DOHH2 (cell line): ENCODE data around the gene NDUFB3.

Source experiments
- H3F3A ChIP-seq: fragments of 200-600 bp; sonication (generic), shearing (Covaris generic); 2 replicates; pipeline ENCODE4 v1.6.0; 2016; ENCODE audit warnings: antibody characterized with exemption, mild to moderate bottlenecking; ENCODE audit not compliant: control insufficient read depth, insufficient read depth
- H3K27ac ChIP-seq: fragments of 200-600 bp; sonication (generic); 2 replicates; pipeline ENCODE4 v1.5.1; 2014; ENCODE audit warnings: low read depth, mild to moderate bottlenecking, low read length, moderate library complexity
- H3K27me3 ChIP-seq: fragments of 200-600 bp; sonication (generic); 2 replicates; pipeline ENCODE4 v1.6.1; 2014; ENCODE audit warnings: mild to moderate bottlenecking, low read length, mixed read lengths; ENCODE audit not compliant: control insufficient read depth
- H3K36me3 ChIP-seq: fragments of 200-600 bp; sonication (generic); 2 replicates; pipeline ENCODE4 v1.6.1; 2014; ENCODE audit warnings: mild to moderate bottlenecking, low read length, moderate library complexity, mixed read lengths; ENCODE audit not compliant: control insufficient read depth
- H3K4me1 ChIP-seq: fragments of 200-600 bp; sonication (generic); 2 replicates; pipeline ENCODE4 v1.6.1; 2014; ENCODE audit warnings: mild to moderate bottlenecking, low read length, mixed read lengths; ENCODE audit not compliant: control insufficient read depth
- H3K4me2 ChIP-seq: fragments of 200-600 bp; sonication (generic); 2 replicates; pipeline ENCODE4 v1.6.0; 2014; ENCODE audit warnings: mild to moderate bottlenecking, low read length, moderate library complexity
- H3K4me3 ChIP-seq: fragments of 200-600 bp; sonication (generic); 2 replicates; pipeline ENCODE4 v1.5.1; 2014; ENCODE audit warnings: mild to moderate bottlenecking, low read length, mixed read lengths
- H3K79me2 ChIP-seq: fragments of 200-600 bp; sonication (generic); 2 replicates; pipeline ENCODE4 v1.6.1; 2014; ENCODE audit warnings: mild to moderate bottlenecking, low read length, mixed read lengths; ENCODE audit not compliant: control insufficient read depth
- H3K9me2 ChIP-seq: fragments of 200-600 bp; sonication (generic); replicated peaks from 2 replicates; pipeline ENCODE4 v1.6.1; 2014; ENCODE audit warnings: mild to moderate bottlenecking, low read length, mixed read lengths; ENCODE audit not compliant: control insufficient read depth
- H3K9me3 ChIP-seq: fragments of 200-600 bp; sonication (generic); 2 replicates; pipeline ENCODE4 v1.6.1; 2014; ENCODE audit warnings: antibody characterized with exemption, low read length, mixed read lengths; ENCODE audit not compliant: control insufficient read depth, insufficient read depth
- H4K20me1 ChIP-seq: fragments of 200-600 bp; sonication (generic); 2 replicates; pipeline ENCODE4 v1.6.0; 2014; ENCODE audit warnings: low read depth, mild to moderate bottlenecking, antibody characterized with exemption, low read length, moderate library complexity; ENCODE audit not compliant: control insufficient read depth, insufficient read depth
- CTCF ChIP-seq: fragments of 200-600 bp; sonication (generic); IDR thresholded peaks from one replicate; pipeline ENCODE4 v1.5.1; 2014; ENCODE audit warnings: antibody characterized with exemption, mild to moderate bottlenecking, low read depth, low read length; ENCODE audit not compliant: poor library complexity, severe bottlenecking
- EZH2phosphoT487 ChIP-seq: fragments of 200-600 bp; sonication (generic); IDR thresholded peaks from 2 replicates; pipeline ENCODE4 v1.6.1; 2017; ENCODE audit warnings: borderline replicate concordance, mild to moderate bottlenecking, antibody characterized with exemption, low read length, moderate library complexity, mixed read lengths

Gene NDUFB3

DNA sequence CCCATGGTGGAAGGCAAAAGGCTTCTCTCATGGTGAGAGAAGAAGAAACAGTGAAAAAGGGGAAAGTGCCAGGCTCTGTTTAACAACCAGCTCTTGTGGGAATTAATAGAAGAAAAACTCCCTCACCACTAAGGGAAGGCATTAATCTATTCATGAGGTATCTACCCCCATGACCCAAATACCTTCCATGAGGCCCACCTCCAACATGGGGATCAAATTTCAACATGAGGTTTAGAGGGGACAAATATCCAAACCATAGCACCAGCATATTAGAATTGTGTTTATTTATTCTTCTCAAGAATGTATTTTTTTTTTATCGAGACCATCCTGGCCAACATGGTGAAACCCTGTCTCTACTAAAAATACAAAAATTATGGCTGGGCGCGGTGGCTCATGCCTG, 39.3 kb downstream of the NDUFB3 start:
- Histone ChIP-seq H3K9me2 (no peaks in the 10 kb centered on the region), H3K27ac (no peak overlapping the region), H3K4me2 (no peak overlapping the region), H3K4me3 (no peak overlapping the region), H4K20me1 (no peaks in the 10 kb centered on the region), H3K36me3 (no peaks in the 10 kb centered on the region), H3K9me3 (no peaks in the 10 kb centered on the region), H3K4me1 (peaks cover 6% of the 10 kb centered on the region), H3F3A (no peaks in the 10 kb centered on the region), H3K27me3 (0 out of 2 replicates have a peak, but pooled peaks cover 3% of the 10 kb centered on the region), H3K79me2 (no peaks in the 10 kb centered on the region)
- no peak for TF ChIP-seq EZH2phosphoT487
- no peak for TF ChIP-seq CTCF

DNA sequence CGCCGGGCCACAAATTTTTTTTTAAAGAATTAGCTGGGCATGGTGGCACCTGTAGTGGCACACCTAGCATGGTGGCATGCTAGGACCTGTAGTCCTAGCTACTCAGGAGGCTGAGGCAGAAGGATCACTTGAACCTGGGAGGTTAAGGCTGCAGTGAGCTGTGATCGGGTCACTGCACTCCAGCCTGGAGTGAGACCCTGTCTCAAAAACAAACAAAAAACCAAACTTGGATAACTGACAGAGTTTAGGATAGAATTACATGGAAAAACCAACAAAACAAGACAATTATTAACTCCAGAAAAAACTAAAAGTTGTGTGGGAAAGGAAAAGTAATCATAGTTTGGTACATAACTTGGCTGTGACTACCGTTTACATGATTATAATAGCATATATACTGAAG, 42.5 kb downstream of the NDUFB3 start:
- H3K9me2 ChIP-seq: no peaks in the 10 kb centered on the region

DNA sequence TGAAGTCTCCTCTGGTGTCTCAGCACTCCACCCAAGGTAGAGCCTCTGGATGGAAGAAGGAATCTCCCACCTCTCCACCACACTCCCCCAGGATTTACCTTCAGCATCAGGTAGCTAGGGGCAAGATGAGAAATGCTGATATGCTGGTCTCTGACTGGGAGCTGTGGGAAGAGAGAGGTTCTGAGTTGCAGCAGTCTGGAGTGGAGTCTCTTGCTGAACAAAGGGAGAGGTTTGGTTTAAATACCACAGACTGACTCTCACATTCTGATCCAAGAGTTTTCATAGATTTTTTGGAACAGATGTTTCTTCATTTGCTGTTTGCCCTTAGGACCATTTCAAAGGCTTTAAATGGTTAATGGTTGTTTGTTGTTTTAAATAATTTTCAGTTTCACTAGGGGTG, 43.0 kb downstream of the NDUFB3 start:
- TF ChIP-seq EZH2phosphoT487 (no peak), CTCF (no peak)
- Histone ChIP-seq H3K9me2 (no peaks in the 10 kb centered on the region), H3K79me2 (peaks cover 4% of the 10 kb centered on the region), H3K4me3 (no peak overlapping the region), H3K27me3 (no peaks in the 10 kb centered on the region), H3F3A (peaks cover 11% of the 10 kb centered on the region), H3K36me3 (no peaks in the 10 kb centered on the region), H3K4me2 (no peak overlapping the region), H3K9me3 (no peaks in the 10 kb centered on the region), H3K4me1 (peaks cover 34% of the 10 kb centered on the region), H3K27ac (no peak overlapping the region), H4K20me1 (no peaks in the 10 kb centered on the region)

More for the DNA sequence above, 42.5 kb downstream of the NDUFB3 start:
- Histone ChIP-seq H4K20me1 (no peaks in the 10 kb centered on the region), H3K27me3 (no peaks in the 10 kb centered on the region), H3K4me1 (peaks cover 29% of the 10 kb centered on the region), H3K4me3 (no peak overlapping the region), H3K27ac (no peak overlapping the region), H3K4me2 (no peak overlapping the region), H3K9me3 (no peaks in the 10 kb centered on the region), H3K36me3 (no peaks in the 10 kb centered on the region), H3F3A (peaks cover 8% of the 10 kb centered on the region), H3K79me2 (peaks cover 2% of the 10 kb centered on the region)
- no peak for TF ChIP-seq EZH2phosphoT487
- no peak for TF ChIP-seq CTCF
